Measurements from ENCODE around the gene EXOC3L1. TPM values are rescaled to one million over a fixed set of nuclear protein-coding genes. Genes with fewer than 3 reads are reported as not detected.

The EXOC3L1 gene
- total and polyA plus RNA-seq, 4 donors = 1.1 to 5.5 (median 3.8) TPM

DNA sequence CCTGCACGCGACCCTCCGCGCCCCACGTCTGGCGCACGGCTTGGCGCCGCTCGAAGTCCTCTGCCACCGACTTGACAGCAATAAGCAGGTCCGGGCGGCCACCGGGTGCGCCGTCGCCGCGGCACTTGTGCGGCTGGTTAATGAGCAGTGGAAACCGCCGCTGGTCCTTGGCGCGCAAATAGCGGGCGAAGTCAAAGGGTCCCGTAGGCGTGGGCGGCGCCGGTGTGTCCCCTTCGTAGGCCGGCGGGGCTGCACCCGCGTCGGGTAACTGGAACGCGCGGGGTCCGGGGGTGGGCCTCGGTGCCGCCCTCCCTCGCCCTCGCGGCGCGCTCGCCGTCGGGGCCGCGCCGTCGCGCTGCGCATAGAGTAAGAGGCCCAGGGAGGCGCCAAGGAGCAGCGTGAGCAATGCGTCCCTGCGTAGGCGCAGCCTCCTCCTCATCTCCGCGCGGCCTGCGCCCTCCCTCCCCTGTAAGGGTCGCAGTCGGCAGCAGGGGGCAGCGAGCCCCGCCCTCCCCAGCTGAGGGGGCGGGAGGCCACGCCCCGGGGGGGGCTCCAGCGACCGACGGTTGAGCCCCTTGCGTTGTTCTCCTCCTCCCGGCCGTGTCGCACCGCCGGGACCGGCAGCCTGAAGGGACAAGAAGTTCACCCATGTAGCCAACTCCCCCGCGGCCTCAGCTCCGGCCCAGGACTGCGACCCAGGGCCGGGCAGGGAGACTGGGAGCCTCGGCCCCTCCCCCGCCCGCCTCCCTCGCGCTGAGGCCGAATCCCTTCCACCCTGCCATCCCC is 39.7 kb downstream of the EXOC3L1 start:
- Histone ChIP-seq H3K9me3 (ENCODE audit: control insufficient read depth, insufficient read depth, low read length) (no peaks in the 10 kb centered on the region), H3K4me1 (ENCODE audit: control insufficient read depth, insufficient read depth, low read length) (peaks cover 39% of the 10 kb centered on the region), H3K27ac (ENCODE audit: low read depth, low read length) (peak overlapping the region; percentile 65), H3K36me3 (ENCODE audit: control insufficient read depth, insufficient read depth, low read length) (peaks cover 42% of the 10 kb centered on the region), H3K4me3 (ENCODE audit: low read depth, low read length) (peak overlapping the region; percentile 36), H3K27me3 (ENCODE audit: control insufficient read depth, insufficient read depth, low read length) (peaks cover 65% of the 10 kb centered on the region)
- DNase-seq (ENCODE audit: low read depth in 4 of 6, low spot score in 6 of 6) = peak in 1 of 6 donors; percentile 68
- 1% methylated on average over 94 of the region's 94 CpGs for WGBS (ENCODE audit: insufficient coverage)

DNA sequence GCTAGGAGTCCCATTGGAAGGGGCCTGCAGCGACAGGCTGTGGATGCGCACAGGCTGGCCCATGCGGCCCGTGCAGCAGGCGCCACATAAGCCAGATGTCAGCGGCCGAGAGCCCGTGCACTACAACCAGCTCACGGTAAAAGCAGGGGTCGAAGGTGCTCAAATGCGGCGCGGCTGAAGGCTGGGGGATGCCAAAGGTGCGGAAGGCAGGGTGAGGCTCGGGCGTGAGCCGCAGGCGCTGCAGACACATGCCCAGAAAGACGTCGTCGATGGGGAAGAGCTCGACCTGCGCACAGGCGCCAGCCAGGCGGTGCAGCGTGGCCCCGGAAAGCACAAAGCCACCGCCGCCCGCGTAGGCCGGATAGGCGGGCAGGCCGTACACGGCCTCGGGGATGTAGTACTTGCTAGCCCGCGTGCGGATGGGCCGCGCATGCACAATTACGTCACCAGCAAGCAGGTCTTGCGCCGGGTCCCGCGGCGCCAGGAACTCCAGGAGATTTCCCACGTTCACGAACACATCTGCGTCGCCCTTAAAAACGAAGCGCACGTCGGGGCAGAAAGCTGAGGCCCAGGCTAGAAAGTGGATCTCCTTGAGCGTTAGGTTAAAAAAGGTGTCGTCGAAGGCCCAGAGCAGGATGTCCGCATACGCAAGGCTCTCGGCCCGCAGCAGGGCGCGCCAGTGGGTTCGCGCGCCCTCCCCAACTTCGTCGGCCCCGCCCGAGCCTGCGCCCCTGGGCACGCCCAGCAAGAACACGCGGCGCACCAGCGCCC is 40.5 kb downstream of the EXOC3L1 start:
- no peak overlapping the region for H3K27ac ChIP-seq (ENCODE audit: low read depth, low read length)
- WGBS (ENCODE audit: insufficient coverage) = 32% methylated on average over 77 of the region's 77 CpGs
- H3K27me3 ChIP-seq (ENCODE audit: control insufficient read depth, insufficient read depth, low read length) = peaks cover 58% of the 10 kb centered on the region
- peaks cover 32% of the 10 kb centered on the region for H3K4me1 ChIP-seq (ENCODE audit: control insufficient read depth, insufficient read depth, low read length)
- no peak overlapping the region for H3K4me3 ChIP-seq (ENCODE audit: low read depth, low read length)
- no peaks in the 10 kb centered on the region for H3K9me3 ChIP-seq (ENCODE audit: control insufficient read depth, insufficient read depth, low read length)
- DNase-seq (ENCODE audit: low read depth in 4 of 6, low spot score in 6 of 6) = no peak
- H3K36me3 ChIP-seq (ENCODE audit: control insufficient read depth, insufficient read depth, low read length) = peaks cover 50% of the 10 kb centered on the region

GRCh38 chr16:67148656-67149275 is 41.2 kb downstream of the EXOC3L1 start:
- no peaks in the 10 kb centered on the region for H3K9me3 ChIP-seq (ENCODE audit: control insufficient read depth, insufficient read depth, low read length)
- H3K27me3 ChIP-seq (ENCODE audit: control insufficient read depth, insufficient read depth, low read length) = peaks cover 51% of the 10 kb centered on the region
- no peak overlapping the region for H3K27ac ChIP-seq (ENCODE audit: low read depth, low read length)
- WGBS (ENCODE audit: insufficient coverage) = 92% methylated on average over 10 of the region's 11 CpGs
- no peak for DNase-seq (ENCODE audit: low read depth in 4 of 6, low spot score in 6 of 6)
- H3K4me3 ChIP-seq (ENCODE audit: low read depth, low read length) = no peak overlapping the region
- peaks cover 30% of the 10 kb centered on the region for H3K4me1 ChIP-seq (ENCODE audit: control insufficient read depth, insufficient read depth, low read length)
- peaks cover 57% of the 10 kb centered on the region for H3K36me3 ChIP-seq (ENCODE audit: control insufficient read depth, insufficient read depth, low read length)

DNA sequence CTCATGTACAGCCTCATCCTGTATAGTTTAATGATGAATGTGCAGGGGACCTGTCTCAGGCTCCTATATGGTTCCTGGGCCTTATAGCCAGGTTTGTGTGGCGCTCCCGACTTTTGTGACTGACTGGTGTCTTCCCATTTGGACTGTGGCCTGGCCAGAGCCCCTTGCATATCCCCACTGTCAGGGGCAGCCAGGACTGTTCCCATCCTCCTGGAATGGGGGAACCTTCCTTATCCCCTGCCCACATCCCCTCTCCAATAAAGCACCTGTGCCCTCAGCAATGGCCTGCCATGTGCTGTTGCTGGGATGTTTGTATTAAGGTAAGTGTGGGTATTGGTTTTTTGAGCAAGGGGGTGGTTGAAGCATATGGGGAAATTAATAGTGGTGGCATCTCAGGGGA is 41.7 kb downstream of the EXOC3L1 start:
- peaks cover 48% of the 10 kb centered on the region for H3K27me3 ChIP-seq (ENCODE audit: control insufficient read depth, insufficient read depth, low read length)
- peaks cover 62% of the 10 kb centered on the region for H3K36me3 ChIP-seq (ENCODE audit: control insufficient read depth, insufficient read depth, low read length)
- peaks cover 30% of the 10 kb centered on the region for H3K4me1 ChIP-seq (ENCODE audit: control insufficient read depth, insufficient read depth, low read length)
- 96% methylated on average over 2 of the region's 2 CpGs for WGBS (ENCODE audit: insufficient coverage)
- H3K9me3 ChIP-seq (ENCODE audit: control insufficient read depth, insufficient read depth, low read length) = no peaks in the 10 kb centered on the region
- H3K4me3 ChIP-seq (ENCODE audit: low read depth, low read length) = no peak overlapping the region
- H3K27ac ChIP-seq (ENCODE audit: low read depth, low read length) = no peak overlapping the region
- DNase-seq (ENCODE audit: low read depth in 4 of 6, low spot score in 6 of 6) = no peak

DNA sequence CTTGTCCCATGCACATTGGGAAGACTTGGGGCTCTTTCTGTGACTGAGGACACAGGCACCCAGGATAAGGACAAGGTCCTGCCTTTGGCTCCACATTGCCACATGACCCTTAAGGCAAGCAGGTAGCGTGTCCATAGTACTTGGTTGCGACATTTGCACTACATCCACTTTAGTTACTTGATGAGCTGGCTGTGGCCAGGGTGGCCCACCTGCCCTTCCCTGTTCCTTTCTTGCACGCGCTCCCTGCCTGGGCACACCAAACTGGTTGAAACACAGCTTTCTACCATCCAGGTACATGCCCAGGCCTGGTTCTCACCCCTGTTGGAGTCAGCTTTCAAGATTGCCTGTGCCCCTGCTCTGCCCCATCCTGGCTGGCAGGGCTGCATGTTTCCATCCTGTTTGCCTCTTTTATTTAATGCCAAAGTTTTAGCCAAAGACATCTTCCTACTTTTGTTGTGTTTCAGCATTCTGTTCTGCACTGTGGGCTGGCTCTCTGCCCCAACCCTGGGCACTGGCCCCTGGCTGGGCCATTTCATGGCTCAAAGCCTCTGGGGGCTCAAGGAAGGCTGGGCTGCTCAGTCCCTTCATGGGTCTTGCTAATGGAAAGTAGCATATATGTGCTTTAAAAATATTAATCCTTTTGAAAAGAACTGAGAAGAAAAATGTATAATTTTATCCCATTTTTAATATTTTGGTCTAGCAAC is 42.3 kb downstream of the EXOC3L1 start:
- peaks cover 69% of the 10 kb centered on the region for H3K36me3 ChIP-seq (ENCODE audit: control insufficient read depth, insufficient read depth, low read length)

DNA sequence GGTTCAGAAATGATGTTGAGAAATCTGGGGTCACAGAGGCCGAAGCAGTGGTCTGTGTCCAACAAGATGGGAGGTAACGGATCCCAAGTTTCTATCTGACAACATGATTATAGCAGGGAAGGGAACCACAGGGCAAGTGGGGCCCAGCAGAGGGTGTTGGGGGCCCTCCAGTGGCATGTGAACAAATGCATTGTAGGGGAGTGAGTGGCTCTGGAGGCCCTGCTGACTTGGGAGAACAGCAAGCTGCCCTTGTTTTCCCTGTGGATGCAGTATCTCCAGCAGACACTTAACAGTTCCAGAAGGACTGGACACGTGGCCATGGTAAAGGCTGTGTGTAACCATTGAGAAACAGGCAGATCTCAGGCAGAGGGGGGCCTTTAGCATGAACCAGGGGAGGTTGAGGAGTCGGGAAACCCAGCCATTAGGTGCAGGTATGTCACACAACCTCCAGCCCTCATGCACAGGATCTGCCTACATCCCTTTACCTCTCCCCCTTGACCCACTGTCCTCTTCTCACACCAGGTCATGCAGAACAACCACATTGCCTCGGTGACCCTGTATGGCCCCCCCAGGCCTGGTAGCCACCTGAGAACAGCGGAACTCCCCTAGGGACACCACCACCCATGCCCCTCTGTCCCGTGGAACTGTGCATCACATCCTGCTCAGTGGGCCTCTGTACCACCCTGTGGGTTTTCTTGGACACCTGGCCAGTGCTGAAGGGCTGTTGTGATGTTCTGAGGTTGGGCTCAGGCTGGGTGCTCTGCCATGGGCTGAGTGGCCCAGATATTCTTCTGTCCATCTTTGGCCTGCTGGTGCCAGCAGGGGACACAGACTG is 43.2 kb downstream of the EXOC3L1 start:
- WGBS (ENCODE audit: insufficient coverage) = 94% methylated on average over 5 of the region's 7 CpGs
- Histone ChIP-seq H3K27me3 (ENCODE audit: control insufficient read depth, insufficient read depth, low read length) (peaks cover 41% of the 10 kb centered on the region), H3K36me3 (ENCODE audit: control insufficient read depth, insufficient read depth, low read length) (peaks cover 77% of the 10 kb centered on the region), H3K27ac (ENCODE audit: low read depth, low read length) (no peak overlapping the region), H3K4me1 (ENCODE audit: control insufficient read depth, insufficient read depth, low read length) (peaks cover 30% of the 10 kb centered on the region), H3K9me3 (ENCODE audit: control insufficient read depth, insufficient read depth, low read length) (no peaks in the 10 kb centered on the region), H3K4me3 (ENCODE audit: low read depth, low read length) (no peak overlapping the region)
- no peak for DNase-seq (ENCODE audit: low read depth in 4 of 6, low spot score in 6 of 6)

More for the DNA sequence above, 42.3 kb downstream of the EXOC3L1 start:
- no peak overlapping the region for H3K4me3 ChIP-seq (ENCODE audit: low read depth, low read length)
- peak in 1 of 6 donors; percentile 44 for DNase-seq (ENCODE audit: low read depth in 4 of 6, low spot score in 6 of 6)
- peaks cover 30% of the 10 kb centered on the region for H3K4me1 ChIP-seq (ENCODE audit: control insufficient read depth, insufficient read depth, low read length)
- H3K27ac ChIP-seq (ENCODE audit: low read depth, low read length) = no peak overlapping the region
- 100% methylated on average over 4 of the region's 4 CpGs for WGBS (ENCODE audit: insufficient coverage)
- no peaks in the 10 kb centered on the region for H3K9me3 ChIP-seq (ENCODE audit: control insufficient read depth, insufficient read depth, low read length)
- peaks cover 44% of the 10 kb centered on the region for H3K27me3 ChIP-seq (ENCODE audit: control insufficient read depth, insufficient read depth, low read length)

- Histone ChIP-seq H3K9me3 (ENCODE audit: control insufficient read depth, insufficient read depth, low read length) (no peaks in the 10 kb centered on the region), H3K4me3 (ENCODE audit: low read depth, low read length) (no peak overlapping the region), H3K4me1 (ENCODE audit: control insufficient read depth, insufficient read depth, low read length) (peaks cover 20% of the 10 kb centered on the region), H3K27me3 (ENCODE audit: control insufficient read depth, insufficient read depth, low read length) (peaks cover 33% of the 10 kb centered on the region), H3K27ac (ENCODE audit: low read depth, low read length) (no peak overlapping the region), H3K36me3 (ENCODE audit: control insufficient read depth, insufficient read depth, low read length) (peaks cover 86% of the 10 kb centered on the region)
- WGBS (ENCODE audit: insufficient coverage) = 100% methylated on average over 1 of the region's 2 CpGs
- no peak for DNase-seq (ENCODE audit: low read depth in 4 of 6, low spot score in 6 of 6)
Measured at GRCh38 chr16:67145746-67146145, 44.2 kb downstream of the EXOC3L1 start.

- Histone ChIP-seq H3K36me3 (ENCODE audit: control insufficient read depth, insufficient read depth, low read length) (peaks cover 91% of the 10 kb centered on the region), H3K4me1 (ENCODE audit: control insufficient read depth, insufficient read depth, low read length) (peaks cover 14% of the 10 kb centered on the region), H3K9me3 (ENCODE audit: control insufficient read depth, insufficient read depth, low read length) (no peaks in the 10 kb centered on the region), H3K27ac (ENCODE audit: low read depth, low read length) (no peak overlapping the region), H3K27me3 (ENCODE audit: control insufficient read depth, insufficient read depth, low read length) (peaks cover 25% of the 10 kb centered on the region), H3K4me3 (ENCODE audit: low read depth, low read length) (no peak overlapping the region)
- DNase-seq (ENCODE audit: low read depth in 4 of 6, low spot score in 6 of 6) = no peak
- WGBS (ENCODE audit: insufficient coverage) = 100% methylated on average over 1 of the region's 2 CpGs
Measured at GRCh38 chr16:67144943-67145342, 45.0 kb downstream of the EXOC3L1 start.
